Karpas-422 (cell line): ENCODE data around the gene NANOS1. TPM values are rescaled to one million over a fixed set of nuclear protein-coding genes. Genes with fewer than 3 reads are reported as not detected.

ENCODE experiments used
- DNase-seq: peaks from one replicate; pipeline ENCODE4 v3.0.0-alpha.2; 2015
- H2AFZ ChIP-seq: fragments of 200-600 bp; sonication (generic); 2 replicates; pipeline ENCODE4 v1.6.1; 2014; ENCODE audit warnings: antibody characterized with exemption, low read length, mixed read lengths
- H3K27ac ChIP-seq: fragments of 200-600 bp; sonication (generic); 2 replicates; pipeline ENCODE4 v1.5.1; 2014; ENCODE audit warnings: mild to moderate bottlenecking, low read length, moderate library complexity
- H3K27me3 ChIP-seq: fragments of 200-600 bp; sonication (generic); 2 replicates; pipeline ENCODE4 v1.6.1; 2014; ENCODE audit warnings: low read length, mixed read lengths
- H3K36me3 ChIP-seq: fragments of 200-600 bp; sonication (generic); 2 replicates; pipeline ENCODE4 v1.6.1; 2014; ENCODE audit warnings: low read length, mixed read lengths; ENCODE audit not compliant: insufficient read depth
- H3K4me1 ChIP-seq: fragments of 200-600 bp; sonication (generic); 2 replicates; pipeline ENCODE4 v1.6.1; 2014; ENCODE audit warnings: mild to moderate bottlenecking, low read length, mixed read lengths
- H3K4me2 ChIP-seq: fragments of 200-600 bp; sonication (generic); 2 replicates; pipeline ENCODE4 v1.6.1; 2014; ENCODE audit warnings: low read length, low read depth, mild to moderate bottlenecking; ENCODE audit not compliant: poor library complexity, severe bottlenecking
- H3K4me3 ChIP-seq: fragments of 200-600 bp; sonication (generic); 2 replicates; pipeline ENCODE4 v1.5.1; 2014; ENCODE audit warnings: mild to moderate bottlenecking, antibody characterized with exemption, low read length, mixed read lengths
- H3K79me2 ChIP-seq: fragments of 200-600 bp; sonication (generic); 2 replicates; pipeline ENCODE4 v1.6.1; 2014; ENCODE audit warnings: mild to moderate bottlenecking, low read length, mixed read lengths
- H3K9ac ChIP-seq: fragments of 200-600 bp; sonication (generic); 2 replicates; pipeline ENCODE4 v1.6.0; 2014; ENCODE audit warnings: low read length
- H3K9me2 ChIP-seq: fragments of 200-600 bp; sonication (generic), shearing (Covaris generic); replicated peaks from 2 replicates; pipeline ENCODE4 v1.6.0; 2014; ENCODE audit warnings: mild to moderate bottlenecking, low read length, moderate library complexity; ENCODE audit not compliant: insufficient read depth
- H3K9me3 ChIP-seq: fragments of 300-700, 200-600 bp; sonication (generic); 2 replicates; pipeline ENCODE4 v1.6.1; 2014; ENCODE audit warnings: low read length, mixed read lengths
- H4K20me1 ChIP-seq: fragments of 200-600 bp; sonication (generic); 2 replicates; pipeline ENCODE4 v1.6.1; 2014; ENCODE audit warnings: mild to moderate bottlenecking, antibody characterized with exemption, low read length, low read depth; ENCODE audit not compliant: insufficient read depth
- small RNA-seq: library from RNA; depleted of rRNA; stranded (forward); fragments of <200 nt; gene quantifications from one replicate; pipeline ENCODE3, GENCODE V24; 2014
- total RNA-seq: library from RNA; depleted of rRNA; stranded (reverse); fragments of >200 nt; shearing (Covaris generic); gene quantifications from 2 replicates; pipeline ENCODE4 v1.2.3, GENCODE V29; 2014; ENCODE audit warnings: low replicate concordance; rRNA removed

Gene NANOS1
- total RNA-seq, 1 experiment from 2014 or later: 1.6 TPM

DNA sequence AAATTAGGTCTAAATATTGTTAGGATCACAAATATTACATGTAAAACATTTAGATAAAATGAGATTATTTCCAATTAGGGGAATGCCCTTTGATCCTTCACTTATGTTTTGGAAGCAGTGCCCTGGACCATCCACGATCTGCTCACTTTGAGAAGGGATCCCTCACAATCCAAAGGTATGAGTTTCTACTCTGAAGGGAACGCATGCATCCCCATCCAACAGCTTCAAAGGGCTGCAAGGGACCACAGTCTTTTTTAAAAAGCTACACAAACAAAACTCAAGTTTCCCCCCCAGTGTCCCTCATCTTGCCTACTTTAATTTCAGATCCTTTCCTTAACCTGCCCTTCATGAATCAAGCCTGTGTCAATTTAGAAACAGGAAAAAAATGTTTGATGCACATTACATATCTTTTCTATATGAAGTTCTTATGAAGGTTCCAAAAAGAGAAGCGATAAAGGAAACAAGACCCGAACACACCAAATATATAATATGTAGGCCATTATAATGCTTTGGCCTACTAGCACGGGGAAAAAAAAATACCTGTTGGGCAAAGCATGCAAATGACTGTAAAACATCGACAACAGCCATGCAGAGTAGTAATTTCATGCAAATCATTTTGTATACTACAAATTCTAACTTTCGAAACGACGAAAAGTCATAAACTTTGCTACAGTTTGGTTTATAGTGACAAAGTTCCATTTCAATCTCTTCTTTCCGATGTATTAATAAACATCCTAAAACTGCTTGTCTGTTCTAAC, 49.1 kb downstream of the NANOS1 start:
- no peak for DNase-seq

DNA sequence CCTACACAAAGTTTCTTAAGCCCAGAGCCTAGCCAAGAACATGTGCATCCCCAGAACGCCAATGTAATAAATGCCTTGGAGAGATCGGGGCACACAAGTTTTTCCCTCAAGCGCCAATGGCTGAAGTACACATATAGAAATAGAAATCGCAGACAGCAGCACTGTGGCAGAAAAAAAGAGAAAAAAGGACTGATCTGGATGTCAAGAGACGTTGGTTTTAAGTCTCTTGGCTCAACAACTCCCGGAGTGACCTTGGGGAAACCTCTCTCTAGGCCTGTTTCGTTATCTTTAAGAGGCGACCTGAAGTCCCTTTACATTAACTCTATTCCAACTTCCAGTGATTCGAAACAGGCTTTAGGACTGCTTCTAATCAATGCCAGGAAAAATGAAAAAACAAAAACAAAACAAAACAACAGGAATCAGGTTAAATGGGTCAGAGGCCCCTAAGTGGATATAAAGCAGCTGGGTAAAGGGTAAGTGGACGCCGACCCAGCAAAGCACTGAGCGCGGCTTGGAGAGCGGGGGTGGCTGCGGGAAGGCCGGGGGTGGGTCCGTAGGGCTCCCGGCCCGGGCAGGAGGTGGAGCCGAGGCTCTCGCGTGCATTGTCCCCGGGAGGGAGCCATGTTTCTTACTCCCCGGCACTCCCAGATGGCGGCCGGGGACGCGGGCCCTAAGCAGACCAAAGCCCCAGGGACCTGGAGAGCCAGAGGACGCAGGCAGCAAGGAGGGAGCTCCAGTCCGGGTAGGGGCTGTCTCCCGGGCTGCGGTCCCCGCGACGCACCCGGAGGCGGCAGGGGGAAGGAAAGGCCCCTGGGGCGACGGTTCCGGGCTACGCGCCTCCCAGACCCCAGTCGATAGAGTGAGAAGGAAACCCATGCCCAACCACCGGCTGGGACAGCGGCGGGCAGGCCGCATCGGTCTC, 50.3 kb downstream of the NANOS1 start:
- peak; percentile 86 for DNase-seq
- no peaks in the 10 kb centered on the region for H3K9me2 ChIP-seq
- H3K9me3 ChIP-seq: no peaks in the 10 kb centered on the region
- peaks cover 40% of the 10 kb centered on the region for H3K4me1 ChIP-seq
- no peaks in the 10 kb centered on the region for H3K27me3 ChIP-seq
- H3K27ac ChIP-seq: peak overlapping the region; percentile 90
- peak overlapping the region; percentile 92 for H3K4me3 ChIP-seq
- peak overlapping the region; percentile 97 for H3K9ac ChIP-seq
- H3K79me2 ChIP-seq: peaks cover 60% of the 10 kb centered on the region
- H4K20me1 ChIP-seq: peaks cover 46% of the 10 kb centered on the region
- H2AFZ ChIP-seq: no peak overlapping the region
- peaks cover 25% of the 10 kb centered on the region for H3K36me3 ChIP-seq
- peak overlapping the region; percentile 91 for H3K4me2 ChIP-seq

More for the DNA sequence above, 49.1 kb downstream of the NANOS1 start:
- Histone ChIP-seq H3K36me3 (peaks cover 30% of the 10 kb centered on the region), H3K27ac (peak overlapping the region; percentile 90), H3K27me3 (no peaks in the 10 kb centered on the region), H3K4me3 (peak overlapping the region; percentile 92), H3K9me2 (no peaks in the 10 kb centered on the region), H3K9ac (peak overlapping the region; percentile 97), H2AFZ (no peak overlapping the region), H3K9me3 (no peaks in the 10 kb centered on the region), H3K4me2 (peak overlapping the region; percentile 91), H3K4me1 (peaks cover 34% of the 10 kb centered on the region), H3K79me2 (peaks cover 72% of the 10 kb centered on the region), H4K20me1 (peaks cover 51% of the 10 kb centered on the region)

- H3K4me2 ChIP-seq: peak within 1 kb of the TSS; percentile 91
- peak; percentile 96 for DNase-seq
- H3K9me3 ChIP-seq: no peaks in the 10 kb centered on the region
- H3K4me3 ChIP-seq: peak within 1 kb of the TSS; percentile 92
- H3K27me3 ChIP-seq: no peaks in the 10 kb centered on the region
- peak within 1 kb of the TSS; percentile 90 for H3K27ac ChIP-seq
- peaks cover 54% of the 10 kb centered on the region for H3K79me2 ChIP-seq
- H3K9me2 ChIP-seq: no peaks in the 10 kb centered on the region
- H3K9ac ChIP-seq: peak within 1 kb of the TSS; percentile 97
- peaks cover 48% of the 10 kb centered on the region for H3K4me1 ChIP-seq
- peak within 1 kb of the TSS; percentile 69 for H2AFZ ChIP-seq
- peaks cover 41% of the 10 kb centered on the region for H4K20me1 ChIP-seq
- peaks cover 22% of the 10 kb centered on the region for H3K36me3 ChIP-seq
These were observed 51.2 kb downstream of the NANOS1 start, which contains the start of gene EIF3A for GRCh38 chr10:119080521-119081259. Gene EIF3A (minus strand): TSS chr10:119080817. CDS start chr10:119080676, 141 bp downstream.

Small RNAs within 50 kb of the gene (small RNA-seq; reads per million reads assigned to genes)
- gene RF00413: not detected
- gene SNORA19: not detected

Other genes with a start within 250 kb of the NANOS1 start
- gene EIF3A, start 51.1 kb downstream of the NANOS1 start, total RNA-seq: 90.7 and 92.1 TPM in 2 replicates
- gene DENND10, start 74.4 kb downstream of the NANOS1 start, total RNA-seq: 35.2 and 57.2 TPM in 2 replicates
- 43.7 and 48.2 TPM in 2 replicates for gene SFXN4, start 136.0 kb downstream of the NANOS1 start, total RNA-seq
- 88.4 and 293 TPM in 2 replicates for gene PRDX3, start 149.1 kb downstream of the NANOS1 start, total RNA-seq
- 4.5 and 5.0 TPM in 2 replicates for gene GRK5, start 177.9 kb downstream of the NANOS1 start, total RNA-seq